Neural cell (in vitro differentiated cells): ENCODE results near the gene PLPP3. TPM values are rescaled to one million over a fixed set of nuclear protein-coding genes. Genes with fewer than 3 reads are reported as not detected.

Experiments
- H2AFZ ChIP-seq: fragments of 200-600, 300-800 bp; sonication (generic), shearing (Covaris generic); 2 replicates; pipeline ENCODE4 v1.6.0; 2014; ENCODE audit warnings: low read depth, mild to moderate bottlenecking, antibody characterized with exemption, low read length, moderate library complexity
- H3F3A ChIP-seq: fragments of 200-600 bp; shearing (Covaris generic); 2 replicates; pipeline ENCODE4 v1.6.1; 2016; ENCODE audit warnings: mild to moderate bottlenecking, moderate library complexity, mixed read lengths, antibody characterized with exemption, low read length; ENCODE audit not compliant: insufficient read depth, poor library complexity, severe bottlenecking
- H3K27ac ChIP-seq: fragments of 200-600, 300-800 bp; sonication (generic), shearing (Covaris generic); 2 replicates; pipeline ENCODE4 v1.5.1; 2014; ENCODE audit warnings: mild to moderate bottlenecking, low read length, moderate library complexity
- H3K27me3 ChIP-seq: fragments of 300-800, 200-600 bp; sonication (generic), shearing (Covaris generic); 2 replicates; pipeline ENCODE4 v1.6.0; 2014; ENCODE audit warnings: mild to moderate bottlenecking, low read depth, low read length, moderate library complexity; ENCODE audit not compliant: insufficient read depth
- H3K36me3 ChIP-seq: fragments of 300-800, 200-600 bp; sonication (generic), shearing (Covaris generic); 2 replicates; pipeline ENCODE4 v1.5.1; 2014; ENCODE audit warnings: mild to moderate bottlenecking, antibody characterized with exemption, low read length, moderate library complexity; ENCODE audit not compliant: insufficient read depth
- H3K4me2 ChIP-seq: fragments of 300-800, 200-600 bp; sonication (generic), shearing (Covaris generic); 2 replicates; pipeline ENCODE4 v1.6.0; 2014; ENCODE audit warnings: mild to moderate bottlenecking, low read length
- H3K4me3 ChIP-seq: fragments of 300-800, 200-600 bp; sonication (generic), shearing (Covaris generic); 2 replicates; pipeline ENCODE4 v1.5.1; 2014; ENCODE audit warnings: mild to moderate bottlenecking, low read length, moderate library complexity
- H3K79me2 ChIP-seq: fragments of 200-600 bp; shearing (Covaris generic); replicated peaks from 2 replicates; pipeline ENCODE4 v1.6.0; 2014; ENCODE audit warnings: mild to moderate bottlenecking, low read length, moderate library complexity; ENCODE audit not compliant: insufficient read depth
- H3K9ac ChIP-seq: fragments of 300-800, 200-600 bp; sonication (generic), shearing (Covaris generic); 2 replicates; pipeline ENCODE4 v1.6.1; 2016; ENCODE audit warnings: mild to moderate bottlenecking, low read length, mixed read lengths
- H3K9me2 ChIP-seq: fragments of 200-600 bp; shearing (Covaris generic); 2 replicates; pipeline ENCODE4 v1.6.1; 2016; ENCODE audit warnings: mild to moderate bottlenecking, low read length, mixed read lengths; ENCODE audit not compliant: insufficient read depth
- H3K9me3 ChIP-seq: fragments of 200-600, 300-800 bp; sonication (generic), shearing (Covaris generic); 2 replicates; pipeline ENCODE4 v1.6.1; 2016; ENCODE audit warnings: mild to moderate bottlenecking, mixed run types, low read length, moderate library complexity, mixed read lengths
- H4K20me1 ChIP-seq: fragments of 200-600 bp; shearing (Covaris generic); 2 replicates; pipeline ENCODE4 v1.6.1; 2016; ENCODE audit warnings: mild to moderate bottlenecking, mixed run types; ENCODE audit not compliant: insufficient read depth
- EP300 ChIP-seq: fragments of 450-650 bp; conservative IDR thresholded peaks from 2 replicates; pipeline ENCODE4 v1.6.1; 2014; ENCODE audit warnings: antibody characterized with exemption, mild to moderate bottlenecking, moderate library complexity; ENCODE audit not compliant: poor library complexity, severe bottlenecking
- EZH2 ChIP-seq: fragments of 200-600, 300-800 bp; shearing (Covaris generic), sonication (generic); IDR thresholded peaks from 2 replicates; pipeline ENCODE4 v1.6.1; 2014; ENCODE audit warnings: antibody characterized with exemption, low read length, borderline replicate concordance, mild to moderate bottlenecking; ENCODE audit not compliant: insufficient read depth, poor library complexity, severe bottlenecking
- MXI1 ChIP-seq: fragments of 450-650 bp; conservative IDR thresholded peaks from 2 replicates; pipeline ENCODE4 v1.6.1; 2014; ENCODE audit warnings: antibody characterized with exemption, mild to moderate bottlenecking; ENCODE audit not compliant: poor library complexity, severe bottlenecking
- POLR2AphosphoS5 ChIP-seq: IDR thresholded peaks from 2 replicates; pipeline ENCODE4 v1.6.1; 2012
- RAD21 ChIP-seq: fragments of 450-650 bp; conservative IDR thresholded peaks from 2 replicates; pipeline ENCODE4 v1.6.1; 2014; ENCODE audit warnings: antibody characterized with exemption, mild to moderate bottlenecking, moderate library complexity
- SMC3 ChIP-seq: fragments of 450-650 bp; conservative IDR thresholded peaks from 2 replicates; pipeline ENCODE4 v1.6.1; 2014; ENCODE audit warnings: antibody characterized with exemption, mild to moderate bottlenecking, moderate library complexity; ENCODE audit not compliant: poor library complexity
- TAF1 ChIP-seq: IDR thresholded peaks from 2 replicates; pipeline ENCODE4 v1.6.1; 2012; ENCODE audit warnings: low read depth
- polyA plus RNA-seq: library from polyadenylated mRNA; depleted of rRNA; stranded (reverse); fragments of >200 nt; gene quantifications from 2 replicates; pipeline ENCODE4 v1.2.3, GENCODE V29; 2014
- TF ChIP-seq, protein P1 (sequence below): IDR thresholded peaks from 2 replicates; pipeline ENCODE4 v1.6.1; 2012; ENCODE audit warnings: borderline replicate concordance
- TF ChIP-seq, protein P2 (sequence below): fragments of 450-650 bp; IDR thresholded peaks from 2 replicates; pipeline ENCODE4 v1.5.1; 2014; ENCODE audit warnings: antibody characterized with exemption, mild to moderate bottlenecking, moderate library complexity; ENCODE audit not compliant: poor library complexity, severe bottlenecking

The PLPP3 gene
- polyA plus RNA-seq, 1 donor from 2014 or later, result 2.1 TPM

DNA sequence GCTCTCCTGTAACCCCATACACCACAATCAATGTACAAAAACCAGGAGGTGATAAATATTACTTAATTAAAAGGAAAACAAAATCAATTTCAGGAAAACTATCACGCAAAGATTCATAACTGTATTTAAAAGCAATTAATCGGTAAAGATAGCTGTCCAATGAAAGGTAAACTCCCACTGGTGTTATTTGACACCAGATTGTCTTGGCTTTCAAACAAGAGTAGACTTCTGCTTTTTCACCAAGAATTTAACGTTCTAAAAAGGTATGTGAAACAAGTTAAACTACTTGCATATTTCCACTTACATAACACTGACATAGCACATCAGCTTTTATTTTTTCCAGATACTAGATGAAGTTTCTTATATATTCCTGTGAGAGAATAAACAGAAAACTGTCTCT, 3.5 kb downstream of the PLPP3 start:
- no peak overlapping the region for H3K4me3 ChIP-seq
- H3K9ac ChIP-seq, result no peak overlapping the region
- H3K27ac ChIP-seq, result no peak overlapping the region
- no peaks in the 10 kb centered on the region for H3F3A ChIP-seq
- no peaks in the 10 kb centered on the region for H3K9me2 ChIP-seq
- H3K36me3 ChIP-seq, result no peaks in the 10 kb centered on the region
- TF ChIP-seq MXI1 (no peak), TAF1 (no peak), SMC3 (no peak), RAD21 (no peak), EZH2 (no peak), EP300 (no peak), POLR2AphosphoS5 (no peak)
- TF ChIP-seq, protein P1, sequence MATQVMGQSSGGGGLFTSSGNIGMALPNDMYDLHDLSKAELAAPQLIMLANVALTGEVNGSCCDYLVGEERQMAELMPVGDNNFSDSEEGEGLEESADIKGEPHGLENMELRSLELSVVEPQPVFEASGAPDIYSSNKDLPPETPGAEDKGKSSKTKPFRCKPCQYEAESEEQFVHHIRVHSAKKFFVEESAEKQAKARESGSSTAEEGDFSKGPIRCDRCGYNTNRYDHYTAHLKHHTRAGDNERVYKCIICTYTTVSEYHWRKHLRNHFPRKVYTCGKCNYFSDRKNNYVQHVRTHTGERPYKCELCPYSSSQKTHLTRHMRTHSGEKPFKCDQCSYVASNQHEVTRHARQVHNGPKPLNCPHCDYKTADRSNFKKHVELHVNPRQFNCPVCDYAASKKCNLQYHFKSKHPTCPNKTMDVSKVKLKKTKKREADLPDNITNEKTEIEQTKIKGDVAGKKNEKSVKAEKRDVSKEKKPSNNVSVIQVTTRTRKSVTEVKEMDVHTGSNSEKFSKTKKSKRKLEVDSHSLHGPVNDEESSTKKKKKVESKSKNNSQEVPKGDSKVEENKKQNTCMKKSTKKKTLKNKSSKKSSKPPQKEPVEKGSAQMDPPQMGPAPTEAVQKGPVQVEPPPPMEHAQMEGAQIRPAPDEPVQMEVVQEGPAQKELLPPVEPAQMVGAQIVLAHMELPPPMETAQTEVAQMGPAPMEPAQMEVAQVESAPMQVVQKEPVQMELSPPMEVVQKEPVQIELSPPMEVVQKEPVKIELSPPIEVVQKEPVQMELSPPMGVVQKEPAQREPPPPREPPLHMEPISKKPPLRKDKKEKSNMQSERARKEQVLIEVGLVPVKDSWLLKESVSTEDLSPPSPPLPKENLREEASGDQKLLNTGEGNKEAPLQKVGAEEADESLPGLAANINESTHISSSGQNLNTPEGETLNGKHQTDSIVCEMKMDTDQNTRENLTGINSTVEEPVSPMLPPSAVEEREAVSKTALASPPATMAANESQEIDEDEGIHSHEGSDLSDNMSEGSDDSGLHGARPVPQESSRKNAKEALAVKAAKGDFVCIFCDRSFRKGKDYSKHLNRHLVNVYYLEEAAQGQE, result no peak
- TF ChIP-seq, protein P2, sequence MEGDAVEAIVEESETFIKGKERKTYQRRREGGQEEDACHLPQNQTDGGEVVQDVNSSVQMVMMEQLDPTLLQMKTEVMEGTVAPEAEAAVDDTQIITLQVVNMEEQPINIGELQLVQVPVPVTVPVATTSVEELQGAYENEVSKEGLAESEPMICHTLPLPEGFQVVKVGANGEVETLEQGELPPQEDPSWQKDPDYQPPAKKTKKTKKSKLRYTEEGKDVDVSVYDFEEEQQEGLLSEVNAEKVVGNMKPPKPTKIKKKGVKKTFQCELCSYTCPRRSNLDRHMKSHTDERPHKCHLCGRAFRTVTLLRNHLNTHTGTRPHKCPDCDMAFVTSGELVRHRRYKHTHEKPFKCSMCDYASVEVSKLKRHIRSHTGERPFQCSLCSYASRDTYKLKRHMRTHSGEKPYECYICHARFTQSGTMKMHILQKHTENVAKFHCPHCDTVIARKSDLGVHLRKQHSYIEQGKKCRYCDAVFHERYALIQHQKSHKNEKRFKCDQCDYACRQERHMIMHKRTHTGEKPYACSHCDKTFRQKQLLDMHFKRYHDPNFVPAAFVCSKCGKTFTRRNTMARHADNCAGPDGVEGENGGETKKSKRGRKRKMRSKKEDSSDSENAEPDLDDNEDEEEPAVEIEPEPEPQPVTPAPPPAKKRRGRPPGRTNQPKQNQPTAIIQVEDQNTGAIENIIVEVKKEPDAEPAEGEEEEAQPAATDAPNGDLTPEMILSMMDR, result no peak
- H3K27me3 ChIP-seq, result no peaks in the 10 kb centered on the region
- no peak overlapping the region for H3K4me2 ChIP-seq
- no peak overlapping the region for H2AFZ ChIP-seq
- H3K9me3 ChIP-seq, result no peaks in the 10 kb centered on the region
- peaks cover 64% of the 10 kb centered on the region for H3K79me2 ChIP-seq
- H4K20me1 ChIP-seq, result no peaks in the 10 kb centered on the region

DNA sequence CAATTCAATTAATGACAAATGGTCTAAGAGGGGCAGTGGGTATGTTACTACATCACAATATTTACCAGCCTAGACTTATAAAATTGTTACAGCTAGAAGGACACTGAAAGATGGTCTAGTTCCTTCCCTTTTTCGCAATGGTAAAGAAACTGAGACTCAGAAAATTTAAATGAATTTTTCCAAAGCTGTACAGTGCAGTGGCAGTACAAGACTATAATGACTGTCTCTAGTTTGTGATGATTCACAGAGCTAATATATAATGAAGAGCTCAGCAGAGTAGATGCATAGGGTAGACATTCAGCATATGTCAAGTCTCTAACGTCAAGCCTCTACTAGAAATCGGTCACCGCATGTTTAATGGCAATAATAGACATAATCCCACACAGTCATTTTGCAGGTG, 4.6 kb downstream of the PLPP3 start:
- Histone ChIP-seq H2AFZ (no peak overlapping the region), H3F3A (no peaks in the 10 kb centered on the region), H3K27me3 (no peaks in the 10 kb centered on the region), H4K20me1 (no peaks in the 10 kb centered on the region), H3K27ac (no peak overlapping the region), H3K79me2 (peaks cover 67% of the 10 kb centered on the region), H3K9ac (no peak overlapping the region), H3K4me2 (no peak overlapping the region), H3K36me3 (no peaks in the 10 kb centered on the region), H3K9me3 (no peaks in the 10 kb centered on the region), H3K4me3 (no peak overlapping the region), H3K9me2 (no peaks in the 10 kb centered on the region)
- TF ChIP-seq EZH2, result no peak
- no peak for TF ChIP-seq MXI1
- TF ChIP-seq, protein P2, result no peak
- TF ChIP-seq RAD21, result no peak
- TF ChIP-seq TAF1, result no peak
- no peak for TF ChIP-seq EP300
- TF ChIP-seq, protein P1, result no peak
- no peak for TF ChIP-seq SMC3
